Panc1 (cell line): ENCODE measurements around the gene RGS10.

Experiments used
- CTCF ChIP-seq: fragments of 450-650 bp; IDR thresholded peaks from 2 replicates; pipeline ENCODE4 v1.5.1; 2017; ENCODE audit warnings: mild to moderate bottlenecking
- POLR2AphosphoS5 ChIP-seq: IDR thresholded peaks from 2 replicates; pipeline ENCODE4 v1.6.1; 2012; ENCODE audit warnings: mild to moderate bottlenecking, low read depth, low read length, moderate library complexity
- REST ChIP-seq, 2 experiments: IDR thresholded peaks; 2 replicates each; pipeline ENCODE4 v1.6.1; 2011 to 2012; ENCODE audit warnings: low read depth in 2 of 2, control low read depth in 1 of 2, low read length in 1 of 2, mild to moderate bottlenecking in 1 of 2, moderate library complexity in 1 of 2; ENCODE audit not compliant: insufficient read depth in 1 of 2
- SIN3A ChIP-seq: IDR thresholded peaks from 2 replicates; pipeline ENCODE4 v1.6.1; 2012; ENCODE audit warnings: low read depth, mild to moderate bottlenecking, low read length, moderate library complexity, borderline replicate concordance; ENCODE audit not compliant: insufficient read depth

GRCh38 chr10:119540038-119540437 lies 2.5 kb downstream of the RGS10 start:
- TF ChIP-seq CTCF = no peak
- no peak for TF ChIP-seq SIN3A
- no peak for TF ChIP-seq POLR2AphosphoS5
- TF ChIP-seq REST (IDR thresholded peaks at IDR 0.05; ENCODE audit: insufficient read depth in 1 of 2, low read depth in 2 of 2, low read length in 1 of 2) = no peak
